Ishikawa (cell line): ENCODE results near the gene TEDDM1.

Experiments
- CEBPB ChIP-seq: IDR thresholded peaks from 2 replicates; pipeline ENCODE4 v1.6.1; 2012
- CREB1 ChIP-seq: IDR thresholded peaks from 2 replicates; pipeline ENCODE4 v1.6.1; 2012; ENCODE audit warnings: low read depth
- EGR1 ChIP-seq: IDR thresholded peaks from 2 replicates; pipeline ENCODE4 v1.6.1; 2012
- EP300 ChIP-seq: IDR thresholded peaks from 2 replicates; pipeline ENCODE4 v1.6.1; 2012; ENCODE audit warnings: borderline replicate concordance
- FOXM1 ChIP-seq: IDR thresholded peaks from 2 replicates; pipeline ENCODE4 v1.6.1; 2012; ENCODE audit warnings: low read depth, borderline replicate concordance
- MAX ChIP-seq: IDR thresholded peaks from 2 replicates; pipeline ENCODE4 v1.6.1; 2012
- NFIC ChIP-seq: IDR thresholded peaks from 2 replicates; pipeline ENCODE4 v1.6.1; 2012
- RAD21 ChIP-seq: IDR thresholded peaks from 2 replicates; pipeline ENCODE4 v1.6.1; 2012; ENCODE audit warnings: low read depth
- REST ChIP-seq: IDR thresholded peaks from 2 replicates; pipeline ENCODE4 v1.6.1; 2012; ENCODE audit warnings: low read depth, mild to moderate bottlenecking
- TAF1 ChIP-seq: IDR thresholded peaks from 2 replicates; pipeline ENCODE4 v1.6.1; 2012; ENCODE audit warnings: low read depth, mild to moderate bottlenecking
- TCF12 ChIP-seq: IDR thresholded peaks from 2 replicates; pipeline ENCODE4 v1.6.1; 2012; ENCODE audit warnings: low read depth
- TEAD4 ChIP-seq: IDR thresholded peaks from 2 replicates; pipeline ENCODE4 v1.6.1; 2012
- USF1 ChIP-seq: IDR thresholded peaks from 2 replicates; pipeline ENCODE4 v1.6.1; 2012
- YY1 ChIP-seq: IDR thresholded peaks from 2 replicates; pipeline ENCODE4 v1.6.1; 2012; ENCODE audit warnings: low read depth
- ZBTB7A ChIP-seq: IDR thresholded peaks from 2 replicates; pipeline ENCODE4 v1.6.1; 2012; ENCODE audit warnings: low read depth

Gene TEDDM1

GRCh38 chr1:182374101-182374834 is 26.2 kb downstream of the TEDDM1 start:
- TF ChIP-seq RAD21 (no peak), NFIC (no peak), EGR1 (no peak), TEAD4 (no peak), REST (no peak), MAX (no peak), TCF12 (no peak), CREB1 (no peak), USF1 (no peak)

- no peak for TF ChIP-seq EP300
- TF ChIP-seq CREB1, result no peak
- no peak for TF ChIP-seq EGR1
- TF ChIP-seq REST, result no peak
- no peak for TF ChIP-seq CEBPB
- no peak for TF ChIP-seq MAX
- TF ChIP-seq TEAD4, result no peak
- TF ChIP-seq USF1, result no peak
- no peak for TF ChIP-seq TCF12
- no peak for TF ChIP-seq TAF1
- TF ChIP-seq ZBTB7A, result no peak
- TF ChIP-seq RAD21, result no peak
- no peak for TF ChIP-seq NFIC
- no peak for TF ChIP-seq YY1
- no peak for TF ChIP-seq FOXM1
Observed at GRCh38 chr1:182370532-182370931, 29.9 kb downstream of the TEDDM1 start.

- TF ChIP-seq FOXM1, result no peak
- no peak for TF ChIP-seq REST
- no peak for TF ChIP-seq CEBPB
- TF ChIP-seq EP300, result no peak
- no peak for TF ChIP-seq TAF1
- TF ChIP-seq TEAD4, result no peak
- TF ChIP-seq NFIC, result no peak
- TF ChIP-seq YY1, result no peak
- TF ChIP-seq CREB1, result no peak
Observed at GRCh38 chr1:182368903-182369302, 31.6 kb downstream of the TEDDM1 start.

- TF ChIP-seq TAF1, result no peak
- no peak for TF ChIP-seq ZBTB7A
- no peak for TF ChIP-seq CREB1
- TF ChIP-seq CEBPB, result no peak
- TF ChIP-seq EGR1, result no peak
- no peak for TF ChIP-seq EP300
- TF ChIP-seq USF1, result no peak
- no peak for TF ChIP-seq FOXM1
- TF ChIP-seq MAX, result no peak
- no peak for TF ChIP-seq TEAD4
- no peak for TF ChIP-seq TCF12
- no peak for TF ChIP-seq YY1
- no peak for TF ChIP-seq REST
Observed at GRCh38 chr1:182368358-182368757, 32.1 kb downstream of the TEDDM1 start.
